Esophagus (tissue), 2 donors: Measurements from ENCODE around the gene ASXL1. TPM values are rescaled to one million over a fixed set of nuclear protein-coding genes. Genes with fewer than 3 reads are reported as not detected.

Experiments
- H3K27ac ChIP-seq, 2 donors: one replicate each; pipeline ENCODE4 v1.5.1; 2013; ENCODE audit warnings: low read depth in 2 of 2, mild to moderate bottlenecking in 2 of 2, inconsistent platforms in 1 of 2, low read length in 1 of 2, moderate library complexity in 1 of 2
- H3K27me3 ChIP-seq, 2 donors: one replicate each; pipeline ENCODE4 v1.6.1; 2013; ENCODE audit warnings: low read length in 2 of 2, control low read depth in 1 of 2, mild to moderate bottlenecking in 1 of 2; ENCODE audit not compliant: insufficient read depth in 2 of 2, control insufficient read depth in 1 of 2
- H3K36me3 ChIP-seq, 2 donors: one replicate each; pipeline ENCODE4 v1.6.1; 2013; ENCODE audit warnings: low read length in 1 of 2; ENCODE audit not compliant: control insufficient read depth in 2 of 2, insufficient read depth in 2 of 2
- H3K4me1 ChIP-seq, 2 donors: one replicate each; pipeline ENCODE4 v1.6.1; 2013; ENCODE audit warnings: low read length in 1 of 2; ENCODE audit not compliant: control insufficient read depth in 2 of 2, insufficient read depth in 2 of 2
- H3K4me3 ChIP-seq, 2 donors: one replicate each; pipeline ENCODE4 v1.5.1; 2013; ENCODE audit warnings: low read length in 2 of 2, mild to moderate bottlenecking in 2 of 2, low read depth in 1 of 2, moderate library complexity in 1 of 2
- H3K9me3 ChIP-seq, 2 donors: one replicate each; pipeline ENCODE4 v1.6.1; 2013; ENCODE audit warnings: mild to moderate bottlenecking in 2 of 2, low read depth in 1 of 2, low read length in 1 of 2, moderate library complexity in 1 of 2; ENCODE audit not compliant: control insufficient read depth in 2 of 2, insufficient read depth in 1 of 2
- WGBS, 2 donors: extraction: QIAGEN DNeasy Blood & Tissue Kit; methylation state at CpG; one replicate each; pipeline ENCODE4 v1.1.7; 2013; 5-methylcytosine and 5-hydroxymethylcytosine counted together
- polyA plus RNA-seq, 2 donors: library from polyadenylated mRNA; stranded (reverse); fragments of 200-250 nt; gene quantifications; one replicate each; pipeline ENCODE4 v1.2.3, GENCODE V29; 2013
- donor health status: healthy with polysubstance abuse.
- donor health status: Bipolar disorder and iron deficiency.

The ASXL1 gene
- polyA plus RNA-seq, 2 donors = 13.3 to 19.7 TPM

GRCh38 chr20:32434434-32434833 is 76.3 kb downstream of the ASXL1 start:
- Histone ChIP-seq H3K27me3 (no peaks in the 10 kb centered on the region), H3K27ac (no peak overlapping the region)

GRCh38 chr20:32435449-32436107 is 77.4 kb downstream of the ASXL1 start:
- H3K4me3 ChIP-seq = no peak overlapping the region
- 96 to 97% methylated on average over 12 of the region's 12 CpGs for WGBS, 2 donors
- H3K27ac ChIP-seq = no peak overlapping the region
- no peaks in the 10 kb centered on the region for H3K4me1 ChIP-seq
- H3K27me3 ChIP-seq = no peaks in the 10 kb centered on the region
- no peaks in the 10 kb centered on the region for H3K9me3 ChIP-seq
- H3K36me3 ChIP-seq = peaks cover 37 to 48% of the 10 kb centered on the region in 2 donors

More at GRCh38 chr20:32434434-32434833, 76.3 kb downstream of the ASXL1 start:
- H3K4me3 ChIP-seq = no peak overlapping the region
- peaks cover 37 to 51% of the 10 kb centered on the region in 2 donors for H3K36me3 ChIP-seq
- no peaks in the 10 kb centered on the region for H3K4me1 ChIP-seq
- WGBS, 2 donors = 90% methylated on average over 19 of the region's 19 CpGs
- H3K9me3 ChIP-seq = no peaks in the 10 kb centered on the region

- H3K27me3 ChIP-seq = no peaks in the 10 kb centered on the region
- no peak overlapping the region for H3K4me3 ChIP-seq
- H3K9me3 ChIP-seq = no peaks in the 10 kb centered on the region
- no peaks in the 10 kb centered on the region for H3K4me1 ChIP-seq
- 97% methylated on average over 11 of the region's 11 CpGs for WGBS, 2 donors
- peaks cover 37 to 46% of the 10 kb centered on the region in 2 donors for H3K36me3 ChIP-seq
- H3K27ac ChIP-seq = no peak overlapping the region
Measured at GRCh38 chr20:32436142-32436861, 78.2 kb downstream of the ASXL1 start.

- peaks cover 37 to 44% of the 10 kb centered on the region in 2 donors for H3K36me3 ChIP-seq
- H3K4me1 ChIP-seq = no peaks in the 10 kb centered on the region
- 94 to 97% methylated on average over 7 of the region's 7 CpGs for WGBS, 2 donors
- H3K9me3 ChIP-seq = no peaks in the 10 kb centered on the region
- no peak overlapping the region for H3K4me3 ChIP-seq
- H3K27me3 ChIP-seq = no peaks in the 10 kb centered on the region
- H3K27ac ChIP-seq = no peak overlapping the region
Measured at GRCh38 chr20:32436968-32437367, 78.8 kb downstream of the ASXL1 start.

GRCh38 chr20:32437391-32438074 is 79.4 kb downstream of the ASXL1 start:
- no peaks in the 10 kb centered on the region for H3K4me1 ChIP-seq
- H3K36me3 ChIP-seq = peaks cover 33 to 44% of the 10 kb centered on the region in 2 donors
- no peak overlapping the region for H3K4me3 ChIP-seq
- H3K27me3 ChIP-seq = no peaks in the 10 kb centered on the region
- 79 to 80% methylated on average over 5 of the region's 5 CpGs for WGBS, 2 donors
- H3K27ac ChIP-seq = no peak overlapping the region
- H3K9me3 ChIP-seq = no peaks in the 10 kb centered on the region

GRCh38 chr20:32438331-32438858 is 80.3 kb downstream of the ASXL1 start:
- Histone ChIP-seq H3K4me1 (no peaks in the 10 kb centered on the region), H3K4me3 (no peak overlapping the region), H3K36me3 (peaks cover 28 to 41% of the 10 kb centered on the region in 2 donors), H3K27me3 (no peaks in the 10 kb centered on the region), H3K9me3 (no peaks in the 10 kb centered on the region), H3K27ac (no peak overlapping the region)
- WGBS, 2 donors = 88 to 93% methylated on average over 8 of the region's 8 CpGs

- no peaks in the 10 kb centered on the region for H3K9me3 ChIP-seq
- H3K4me3 ChIP-seq = no peak overlapping the region
- no peaks in the 10 kb centered on the region for H3K4me1 ChIP-seq
- no peaks in the 10 kb centered on the region for H3K27me3 ChIP-seq
- peaks cover 21 to 37% of the 10 kb centered on the region in 2 donors for H3K36me3 ChIP-seq
- WGBS, 2 donors = 85 to 86% methylated on average over 11 of the region's 11 CpGs
- H3K27ac ChIP-seq = no peak overlapping the region
Measured at GRCh38 chr20:32439132-32439829, 81.2 kb downstream of the ASXL1 start.

GRCh38 chr20:32440069-32440757 is 82.1 kb downstream of the ASXL1 start:
- Histone ChIP-seq H3K36me3 (peaks cover 12 to 27% of the 10 kb centered on the region in 2 donors), H3K9me3 (no peaks in the 10 kb centered on the region), H3K27ac (no peak overlapping the region), H3K4me1 (no peaks in the 10 kb centered on the region), H3K27me3 (no peaks in the 10 kb centered on the region), H3K4me3 (no peak overlapping the region)
- 81 to 90% methylated on average over 6 of the region's 6 CpGs for WGBS, 2 donors

GRCh38 chr20:32440758-32441078 is 82.6 kb downstream of the ASXL1 start:
- Histone ChIP-seq H3K27me3 (no peaks in the 10 kb centered on the region), H3K4me1 (peaks cover 0 to 1% of the 10 kb centered on the region in 2 donors), H3K27ac (no peak overlapping the region), H3K4me3 (no peak overlapping the region), H3K36me3 (peaks cover 10 to 22% of the 10 kb centered on the region in 2 donors), H3K9me3 (no peaks in the 10 kb centered on the region)
- WGBS, 2 donors = 91 to 92% methylated on average over 4 of the region's 4 CpGs
